Activated naive CD8-positive, alpha-beta T cell (primary cell): Measurements from ENCODE around the gene MYO9B.
"Not testable (repeated sequence)": the region's sequence is repeated elsewhere in the genome, so short reads cannot be mapped to it uniquely, and the experiment has no call there.

Experiments used
- H3K27ac Mint-ChIP-seq: one replicate; pipeline ENCODE4 v1.8.0; 2021; ENCODE audit warnings: mixed read lengths
- H3K27me3 Mint-ChIP-seq: one replicate; pipeline ENCODE4 v1.8.0; 2021; ENCODE audit warnings: mixed read lengths
- H3K36me3 Mint-ChIP-seq: one replicate; pipeline ENCODE4 v1.8.0; 2021; ENCODE audit warnings: mixed read lengths
- H3K4me1 Mint-ChIP-seq: one replicate; pipeline ENCODE4 v1.8.0; 2021; ENCODE audit warnings: low read depth, mixed read lengths
- H3K4me3 Mint-ChIP-seq: one replicate; pipeline ENCODE4 v1.8.0; 2021; ENCODE audit warnings: mild to moderate bottlenecking, mixed read lengths
- H3K9me3 Mint-ChIP-seq: one replicate; pipeline ENCODE4 v1.8.0; 2021; ENCODE audit warnings: low read depth, mixed read lengths

Gene MYO9B

GRCh38 chr19:17128403-17128802, 52.8 kb downstream of the MYO9B start:
- no peak overlapping the region for H3K4me3 Mint-ChIP-seq

GRCh38 chr19:17128820-17129219, 53.2 kb downstream of the MYO9B start:
- no peak overlapping the region for H3K4me3 Mint-ChIP-seq
- peaks cover 34% of the 10 kb centered on the region for H3K4me1 Mint-ChIP-seq
- no peaks in the 10 kb centered on the region for H3K27me3 Mint-ChIP-seq
- H3K27ac Mint-ChIP-seq = no peak overlapping the region
- H3K9me3 Mint-ChIP-seq = no peaks in the 10 kb centered on the region
- H3K36me3 Mint-ChIP-seq = no peaks in the 10 kb centered on the region

More at GRCh38 chr19:17128403-17128802, 52.8 kb downstream of the MYO9B start:
- peaks cover 34% of the 10 kb centered on the region for H3K4me1 Mint-ChIP-seq
- peak overlapping the region; percentile 22 for H3K27ac Mint-ChIP-seq
- no peaks in the 10 kb centered on the region for H3K36me3 Mint-ChIP-seq
- no peaks in the 10 kb centered on the region for H3K27me3 Mint-ChIP-seq
- H3K9me3 Mint-ChIP-seq = no peaks in the 10 kb centered on the region

- Mint-ChIP-seq H3K4me3 (no peak overlapping the region), H3K4me1 (peaks cover 33% of the 10 kb centered on the region), H3K36me3 (no peaks in the 10 kb centered on the region), H3K27ac (no peak overlapping the region), H3K27me3 (no peaks in the 10 kb centered on the region), H3K9me3 (no peaks in the 10 kb centered on the region)
Measured at GRCh38 chr19:17129377-17129776, 53.8 kb downstream of the MYO9B start.

GRCh38 chr19:17135001-17135853, 59.6 kb downstream of the MYO9B start:
- no peaks in the 10 kb centered on the region for H3K27me3 Mint-ChIP-seq
- no peaks in the 10 kb centered on the region for H3K36me3 Mint-ChIP-seq
- H3K9me3 Mint-ChIP-seq = no peaks in the 10 kb centered on the region
- peak overlapping the region; percentile 76 for H3K4me3 Mint-ChIP-seq
- peak overlapping the region; percentile 67 for H3K27ac Mint-ChIP-seq
- H3K4me1 Mint-ChIP-seq = peaks cover 17% of the 10 kb centered on the region

- Mint-ChIP-seq H3K27ac (no peak overlapping the region), H3K4me1 (peaks cover 14% of the 10 kb centered on the region), H3K4me3 (no peak overlapping the region), H3K36me3 (no peaks in the 10 kb centered on the region), H3K9me3 (no peaks in the 10 kb centered on the region), H3K27me3 (no peaks in the 10 kb centered on the region)
Measured at GRCh38 chr19:17136021-17136420, 60.4 kb downstream of the MYO9B start.

GRCh38 chr19:17136617-17137016, 61.0 kb downstream of the MYO9B start:
- H3K36me3 Mint-ChIP-seq = no peaks in the 10 kb centered on the region
- H3K27me3 Mint-ChIP-seq = no peaks in the 10 kb centered on the region
- no peak overlapping the region for H3K27ac Mint-ChIP-seq
- H3K4me1 Mint-ChIP-seq = peaks cover 13% of the 10 kb centered on the region
- H3K4me3 Mint-ChIP-seq = no peak overlapping the region
- no peaks in the 10 kb centered on the region for H3K9me3 Mint-ChIP-seq

- peaks cover 13% of the 10 kb centered on the region for H3K4me1 Mint-ChIP-seq
- H3K36me3 Mint-ChIP-seq = no peaks in the 10 kb centered on the region
- H3K27ac Mint-ChIP-seq = no peak overlapping the region
- H3K9me3 Mint-ChIP-seq = no peaks in the 10 kb centered on the region
- H3K4me3 Mint-ChIP-seq = no peak overlapping the region
- no peaks in the 10 kb centered on the region for H3K27me3 Mint-ChIP-seq
Measured at GRCh38 chr19:17137417-17137816, 61.8 kb downstream of the MYO9B start.

GRCh38 chr19:17138052-17138846, 62.7 kb downstream of the MYO9B start:
- not testable (repeated sequence) for H3K9me3 Mint-ChIP-seq, H3K4me3 Mint-ChIP-seq, H3K27me3 Mint-ChIP-seq, H3K36me3 Mint-ChIP-seq, H3K27ac Mint-ChIP-seq
- H3K4me1 Mint-ChIP-seq = peaks cover 13% of the 10 kb centered on the region

- Mint-ChIP-seq H3K36me3 (no peaks in the 10 kb centered on the region), H3K27ac (no peak overlapping the region), H3K9me3 (no peaks in the 10 kb centered on the region)
Measured at GRCh38 chr19:17138937-17139598, 63.5 kb downstream of the MYO9B start.

GRCh38 chr19:17144771-17145170, 69.2 kb downstream of the MYO9B start:
- H3K4me1 Mint-ChIP-seq, H3K36me3 Mint-ChIP-seq, H3K27me3 Mint-ChIP-seq, H3K9me3 Mint-ChIP-seq, H3K27ac Mint-ChIP-seq, H3K4me3 Mint-ChIP-seq: not testable (repeated sequence)

More at GRCh38 chr19:17138937-17139598, 63.5 kb downstream of the MYO9B start:
- Mint-ChIP-seq H3K4me3 (no peak overlapping the region), H3K27me3 (no peaks in the 10 kb centered on the region), H3K4me1 (peaks cover 12% of the 10 kb centered on the region)

GRCh38 chr19:17145546-17146497, 70.2 kb downstream of the MYO9B start:
- Mint-ChIP-seq H3K27ac (no peak overlapping the region), H3K4me1 (no peaks in the 10 kb centered on the region), H3K9me3 (no peaks in the 10 kb centered on the region), H3K36me3 (no peaks in the 10 kb centered on the region), H3K27me3 (no peaks in the 10 kb centered on the region), H3K4me3 (no peak overlapping the region)

GRCh38 chr19:17148130-17148529, 72.6 kb downstream of the MYO9B start:
- H3K4me1 Mint-ChIP-seq = no peaks in the 10 kb centered on the region
- no peaks in the 10 kb centered on the region for H3K27me3 Mint-ChIP-seq
- H3K36me3 Mint-ChIP-seq = no peaks in the 10 kb centered on the region

GRCh38 chr19:17149393-17150135, 74.0 kb downstream of the MYO9B start:
- no peaks in the 10 kb centered on the region for H3K4me1 Mint-ChIP-seq
- H3K27ac Mint-ChIP-seq = no peak overlapping the region
- no peak overlapping the region for H3K4me3 Mint-ChIP-seq
- peaks cover 2% of the 10 kb centered on the region for H3K36me3 Mint-ChIP-seq
- H3K27me3 Mint-ChIP-seq = no peaks in the 10 kb centered on the region
- no peaks in the 10 kb centered on the region for H3K9me3 Mint-ChIP-seq

More at GRCh38 chr19:17148130-17148529, 72.6 kb downstream of the MYO9B start:
- H3K9me3 Mint-ChIP-seq = no peaks in the 10 kb centered on the region
- no peak overlapping the region for H3K4me3 Mint-ChIP-seq
- no peak overlapping the region for H3K27ac Mint-ChIP-seq
